Measurements from ENCODE around the gene GAS2L1. TPM values are rescaled to one million over a fixed set of nuclear protein-coding genes. Genes with fewer than 3 reads are reported as not detected.

GAS2L1 gene
- total RNA-seq, 1 donor: 15.0 TPM

- H3K4me3 ChIP-seq (ENCODE audit: low read depth, low read length): no peak overlapping the region
- no peak for TF ChIP-seq CTCF (IDR thresholded peaks at IDR 0.05; ENCODE audit: insufficient read depth, low read length)
- DNase-seq (ENCODE audit: low read depth): no peak
These were observed 31.3 kb downstream of the GAS2L1 start for GRCh38 chr22:29337631-29338284.

- no peak overlapping the region for H3K4me3 ChIP-seq (ENCODE audit: low read depth, low read length)
- no peak for DNase-seq (ENCODE audit: low read depth)
- TF ChIP-seq CTCF (IDR thresholded peaks at IDR 0.05; ENCODE audit: insufficient read depth, low read length): no peak
These were observed 31.9 kb downstream of the GAS2L1 start for GRCh38 chr22:29338398-29338797.

- no peak for TF ChIP-seq CTCF (IDR thresholded peaks at IDR 0.05; ENCODE audit: insufficient read depth, low read length)
- DNase-seq (ENCODE audit: low read depth): no peak
- no peak overlapping the region for H3K4me3 ChIP-seq (ENCODE audit: low read depth, low read length)
These were observed 33.2 kb downstream of the GAS2L1 start for GRCh38 chr22:29339381-29340235.

- TF ChIP-seq CTCF (IDR thresholded peaks at IDR 0.05; ENCODE audit: insufficient read depth, low read length): no peak
These were observed 34.1 kb downstream of the GAS2L1 start for GRCh38 chr22:29340566-29340965.

GRCh38 chr22:29341056-29341848 is 34.8 kb downstream of the GAS2L1 start:
- no peak overlapping the region for H3K4me3 ChIP-seq (ENCODE audit: low read depth, low read length)
- no peak for TF ChIP-seq CTCF (IDR thresholded peaks at IDR 0.05; ENCODE audit: insufficient read depth, low read length)
- no peak for DNase-seq (ENCODE audit: low read depth)

More at GRCh38 chr22:29340566-29340965, 34.1 kb downstream of the GAS2L1 start:
- no peak for DNase-seq (ENCODE audit: low read depth)
- no peak overlapping the region for H3K4me3 ChIP-seq (ENCODE audit: low read depth, low read length)

GRCh38 chr22:29341849-29342127 is 35.3 kb downstream of the GAS2L1 start:
- no peak for DNase-seq (ENCODE audit: low read depth)
- H3K4me3 ChIP-seq (ENCODE audit: low read depth, low read length): no peak overlapping the region
- TF ChIP-seq CTCF (IDR thresholded peaks at IDR 0.05; ENCODE audit: insufficient read depth, low read length): no peak
